ENCODE measurements around the gene SH3PXD2A. TPM values are rescaled to one million over a fixed set of nuclear protein-coding genes. Genes with fewer than 3 reads are reported as not detected.

Gene SH3PXD2A
- total and polyA plus RNA-seq, 7 donors: 19.0 to 58.2 (median 24.5) TPM

DNA sequence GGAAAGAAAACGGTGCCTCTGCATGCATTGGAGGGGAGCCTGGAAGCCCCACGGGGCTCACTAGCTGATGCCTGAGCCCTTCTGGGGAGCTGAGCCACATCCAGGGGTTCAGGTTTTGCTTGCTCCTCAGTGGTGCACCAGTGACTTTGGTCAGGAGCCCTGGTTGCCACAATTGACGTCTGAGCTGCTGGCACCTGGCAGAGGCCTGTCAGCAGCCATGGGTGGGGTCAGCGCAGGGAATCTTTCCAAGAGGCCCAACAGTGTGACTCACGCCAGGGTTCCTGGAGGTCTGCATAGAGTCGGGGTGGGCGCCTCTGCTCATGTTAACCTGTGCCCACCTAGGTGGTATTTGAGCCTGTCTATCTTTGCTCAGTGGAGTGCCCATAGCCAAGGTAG, 223.1 kb downstream of the SH3PXD2A start:
- Histone ChIP-seq H3K4me1 (peaks cover 0 to 37% (median 29%) of the 10 kb centered on the region in 4 donors), H3K27ac (no peak overlapping the region), H3K9me3 (no peaks in the 10 kb centered on the region), H3K36me3 (peaks cover 0 to 36% (median 6%) of the 10 kb centered on the region in 4 donors), H3K27me3 (no peaks in the 10 kb centered on the region), H3K4me3 (no peak overlapping the region)
- intact Hi-C loops (cut with DNase I): no loop called here
- DNase-seq: no peak
- 76 to 79% methylated on average over 7 of the region's 7 CpGs for WGBS, 2 donors
- TF ChIP-seq, protein P1, sequence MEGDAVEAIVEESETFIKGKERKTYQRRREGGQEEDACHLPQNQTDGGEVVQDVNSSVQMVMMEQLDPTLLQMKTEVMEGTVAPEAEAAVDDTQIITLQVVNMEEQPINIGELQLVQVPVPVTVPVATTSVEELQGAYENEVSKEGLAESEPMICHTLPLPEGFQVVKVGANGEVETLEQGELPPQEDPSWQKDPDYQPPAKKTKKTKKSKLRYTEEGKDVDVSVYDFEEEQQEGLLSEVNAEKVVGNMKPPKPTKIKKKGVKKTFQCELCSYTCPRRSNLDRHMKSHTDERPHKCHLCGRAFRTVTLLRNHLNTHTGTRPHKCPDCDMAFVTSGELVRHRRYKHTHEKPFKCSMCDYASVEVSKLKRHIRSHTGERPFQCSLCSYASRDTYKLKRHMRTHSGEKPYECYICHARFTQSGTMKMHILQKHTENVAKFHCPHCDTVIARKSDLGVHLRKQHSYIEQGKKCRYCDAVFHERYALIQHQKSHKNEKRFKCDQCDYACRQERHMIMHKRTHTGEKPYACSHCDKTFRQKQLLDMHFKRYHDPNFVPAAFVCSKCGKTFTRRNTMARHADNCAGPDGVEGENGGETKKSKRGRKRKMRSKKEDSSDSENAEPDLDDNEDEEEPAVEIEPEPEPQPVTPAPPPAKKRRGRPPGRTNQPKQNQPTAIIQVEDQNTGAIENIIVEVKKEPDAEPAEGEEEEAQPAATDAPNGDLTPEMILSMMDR (IDR thresholded peaks at IDR 0.05): no peak
- no peak for TF ChIP-seq POLR2AphosphoS5 (IDR thresholded peaks at IDR 0.05)
- TF ChIP-seq EP300 (IDR thresholded peaks at IDR 0.05): no peak
- no peak for TF ChIP-seq POLR2A (IDR thresholded peaks at IDR 0.05)

DNA sequence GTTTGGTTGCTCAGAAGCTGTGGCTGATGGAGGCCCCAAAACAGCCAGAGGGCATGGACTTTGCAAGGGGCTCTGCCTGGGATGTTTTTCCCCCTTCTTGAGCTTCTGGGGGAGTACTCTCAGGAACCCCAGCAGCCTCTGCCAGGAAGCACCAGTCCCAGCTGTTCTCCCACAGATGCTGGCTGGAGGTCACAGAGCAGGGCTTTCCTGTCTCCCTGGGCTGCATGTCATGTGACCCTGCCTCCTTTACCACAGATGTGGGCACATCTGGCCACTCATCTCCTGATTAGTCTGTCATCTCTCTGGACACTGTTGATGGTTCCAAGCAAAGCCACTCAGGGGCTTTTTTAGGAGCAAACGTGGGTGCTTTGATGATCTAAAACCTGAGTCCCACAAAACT, 225.2 kb downstream of the SH3PXD2A start:
- intact Hi-C loops (cut with DNase I): no loop called here
- WGBS, 2 donors: 67 to 77% methylated on average over 1 of the region's 1 CpG

DNA sequence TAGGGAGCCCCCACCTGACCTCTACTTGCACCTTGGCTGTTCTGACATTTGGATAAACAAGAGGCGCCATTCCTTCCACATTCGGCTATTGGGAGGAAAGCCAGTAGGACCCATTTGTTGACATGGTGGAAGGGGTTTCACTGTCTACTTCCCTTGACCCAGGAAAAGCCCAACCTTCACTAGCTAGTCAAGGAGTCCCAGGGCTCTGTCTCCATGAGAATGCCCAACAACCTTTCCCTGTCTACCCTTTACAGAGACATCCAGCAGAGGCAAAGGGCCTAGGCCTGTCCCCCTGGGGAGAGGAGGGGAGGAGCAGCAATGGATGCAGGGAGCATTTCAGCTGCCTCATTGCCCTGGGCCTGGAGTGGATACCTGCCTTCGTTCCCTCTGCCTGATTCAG, 225.8 kb downstream of the SH3PXD2A start:
- H3K36me3 ChIP-seq: peaks cover 11 to 62% (median 29%) of the 10 kb centered on the region in 4 donors
- intact Hi-C loops (cut with DNase I): no loop called here
- H3K4me3 ChIP-seq: no peak overlapping the region
- H3K27ac ChIP-seq: no peak overlapping the region
- no peaks in the 10 kb centered on the region for H3K27me3 ChIP-seq
- no peaks in the 10 kb centered on the region for H3K9me3 ChIP-seq
- DNase-seq: no peak
- TF ChIP-seq, protein P1 (IDR thresholded peaks at IDR 0.05): no peak
- no peak for TF ChIP-seq EP300 (IDR thresholded peaks at IDR 0.05)
- no peak for TF ChIP-seq POLR2AphosphoS5 (IDR thresholded peaks at IDR 0.05)
- TF ChIP-seq POLR2A (IDR thresholded peaks at IDR 0.05): no peak
- H3K4me1 ChIP-seq: peaks cover 0 to 12% (median 5%) of the 10 kb centered on the region in 4 donors
- 75 to 83% methylated on average over 3 of the region's 3 CpGs for WGBS, 2 donors

More for the DNA sequence above, 225.2 kb downstream of the SH3PXD2A start:
- no peaks in the 10 kb centered on the region for H3K27me3 ChIP-seq
- H3K36me3 ChIP-seq: peaks cover 11 to 57% (median 23%) of the 10 kb centered on the region in 4 donors
- no peaks in the 10 kb centered on the region for H3K9me3 ChIP-seq
- no peak overlapping the region for H3K27ac ChIP-seq
- TF ChIP-seq, protein P1 (IDR thresholded peaks at IDR 0.05): no peak
- TF ChIP-seq POLR2A (IDR thresholded peaks at IDR 0.05) (no peak), EP300 (IDR thresholded peaks at IDR 0.05) (no peak), POLR2AphosphoS5 (IDR thresholded peaks at IDR 0.05) (no peak)
- DNase-seq: peak; percentile 58
- no peak overlapping the region for H3K4me3 ChIP-seq
- H3K4me1 ChIP-seq: peaks cover 0 to 16% (median 8%) of the 10 kb centered on the region in 4 donors

DNA sequence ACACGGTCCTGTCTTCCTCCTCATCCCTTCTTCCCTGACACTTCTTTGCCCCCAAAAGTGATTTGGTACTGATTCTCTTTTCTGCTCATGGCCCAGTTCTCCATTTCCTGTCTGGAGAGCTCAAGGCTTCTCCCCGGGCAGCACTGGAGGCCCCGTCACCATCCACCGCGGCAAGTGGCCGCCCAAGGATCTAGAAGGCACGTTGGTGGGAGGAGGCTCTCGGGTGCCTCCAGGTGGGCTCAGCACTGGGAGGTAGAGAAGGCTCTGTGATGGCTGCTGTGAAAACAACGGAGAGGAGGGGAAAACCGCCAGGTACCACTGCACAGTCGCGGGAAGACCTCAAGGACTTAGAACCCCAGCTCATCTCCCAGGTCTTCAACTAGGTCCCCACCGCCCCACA, 227.5 kb downstream of the SH3PXD2A start:
- Histone ChIP-seq H3K27ac (no peak overlapping the region), H3K4me1 (peaks cover 0 to 12% (median 5%) of the 10 kb centered on the region in 4 donors), H3K36me3 (peaks cover 11 to 79% (median 44%) of the 10 kb centered on the region in 4 donors), H3K27me3 (no peaks in the 10 kb centered on the region), H3K9me3 (no peaks in the 10 kb centered on the region), H3K4me3 (no peak overlapping the region)
- 94% methylated on average over 13 of the region's 13 CpGs for WGBS, 2 donors
- no peak for DNase-seq
- intact Hi-C loops (cut with DNase I): no loop called here
- no peak for TF ChIP-seq EP300 (IDR thresholded peaks at IDR 0.05)
- no peak for TF ChIP-seq POLR2AphosphoS5 (IDR thresholded peaks at IDR 0.05)
- no peak for TF ChIP-seq POLR2A (IDR thresholded peaks at IDR 0.05)
- TF ChIP-seq, protein P1 (IDR thresholded peaks at IDR 0.05): no peak

All from sigmoid colon (tissue), 7 donors.